Progenitor cell of endocrine pancreas (in vitro differentiated cells): ENCODE data around the gene THRB. TPM values are rescaled to one million over a fixed set of nuclear protein-coding genes. Genes with fewer than 3 reads are reported as not detected.

ENCODE experiments used
- DNase-seq: peaks from one replicate; pipeline ENCODE4 v3.0.0; 2021; ENCODE audit warnings: low spot score; ENCODE audit not compliant: unreplicated experiment
- H3K27ac Mint-ChIP-seq: 2 replicates; pipeline ENCODE4 v1.8.0; 2021; ENCODE audit warnings: mild to moderate bottlenecking, moderate library complexity, mixed read lengths
- H3K27me3 Mint-ChIP-seq: 2 replicates; pipeline ENCODE4 v1.8.0; 2021; ENCODE audit warnings: mixed read lengths
- H3K36me3 Mint-ChIP-seq: 2 replicates; pipeline ENCODE4 v1.8.0; 2022; ENCODE audit warnings: mixed read lengths; ENCODE audit not compliant: insufficient read depth
- H3K4me1 Mint-ChIP-seq: 2 replicates; pipeline ENCODE4 v1.8.0; 2021; ENCODE audit warnings: low read depth, mixed read lengths
- H3K4me3 Mint-ChIP-seq: 2 replicates; pipeline ENCODE4 v1.8.0; 2021; ENCODE audit warnings: low read depth, mild to moderate bottlenecking, moderate library complexity, mixed read lengths
- H3K9me3 Mint-ChIP-seq: 2 replicates; pipeline ENCODE4 v1.8.0; 2021; ENCODE audit warnings: low read depth, mixed read lengths
- CTCF ChIP-seq: fragments of 200-600 bp; sonication (generic); IDR thresholded peaks from one replicate; pipeline ENCODE4 v1.5.0; 2021; ENCODE audit warnings: antibody characterized with exemption, mild to moderate bottlenecking; ENCODE audit not compliant: unreplicated experiment
- total RNA-seq: library from RNA; stranded (reverse); gene quantifications from 2 replicates; pipeline ENCODE4 v1.2.1, GENCODE V29; 2021

Gene THRB
- total RNA-seq, 1 donor from 2014 or later, result 19.7 TPM

- Mint-ChIP-seq H3K27ac (peak overlapping the region; percentile 33), H3K4me1 (peaks cover 8% of the 10 kb centered on the region)
- TF ChIP-seq CTCF, result no peak
Observed at GRCh38 chr3:24272408-24272807, 222.2 kb downstream of the THRB start.

GRCh38 chr3:24271228-24271627, 223.4 kb downstream of the THRB start:
- Mint-ChIP-seq H3K4me3 (no peak overlapping the region), H3K27ac (no peak overlapping the region), H3K9me3 (no peaks in the 10 kb centered on the region), H3K4me1 (peaks cover 8% of the 10 kb centered on the region), H3K27me3 (peaks cover 5% of the 10 kb centered on the region), H3K36me3 (no peaks in the 10 kb centered on the region)
- no peak for DNase-seq
- no peak for TF ChIP-seq CTCF

More at GRCh38 chr3:24272408-24272807, 222.2 kb downstream of the THRB start:
- Mint-ChIP-seq H3K9me3 (no peaks in the 10 kb centered on the region), H3K27me3 (no peaks in the 10 kb centered on the region), H3K4me3 (no peak overlapping the region), H3K36me3 (no peaks in the 10 kb centered on the region)
- DNase-seq, result no peak

- Mint-ChIP-seq H3K9me3 (no peaks in the 10 kb centered on the region), H3K27ac (no peak overlapping the region), H3K4me1 (peaks cover 8% of the 10 kb centered on the region), H3K36me3 (no peaks in the 10 kb centered on the region), H3K27me3 (peaks cover 5% of the 10 kb centered on the region), H3K4me3 (no peak overlapping the region)
- TF ChIP-seq CTCF, result no peak
- no peak for DNase-seq
Observed at GRCh38 chr3:24270744-24271143, 223.9 kb downstream of the THRB start.

GRCh38 chr3:24270204-24270691, 224.4 kb downstream of the THRB start:
- Mint-ChIP-seq H3K36me3 (no peaks in the 10 kb centered on the region), H3K27ac (no peak overlapping the region), H3K9me3 (no peaks in the 10 kb centered on the region), H3K27me3 (peaks cover 5% of the 10 kb centered on the region), H3K4me3 (no peak overlapping the region), H3K4me1 (peaks cover 8% of the 10 kb centered on the region)
- DNase-seq, result no peak
- no peak for TF ChIP-seq CTCF

- peak; percentile 70 for TF ChIP-seq CTCF
- Mint-ChIP-seq H3K27ac (no peak overlapping the region), H3K9me3 (peaks cover 5% of the 10 kb centered on the region), H3K4me1 (no peaks in the 10 kb centered on the region), H3K36me3 (peaks cover 3% of the 10 kb centered on the region), H3K27me3 (peaks cover 5% of the 10 kb centered on the region), H3K4me3 (no peak overlapping the region)
- DNase-seq, result no peak
Observed at GRCh38 chr3:24264748-24265158, 229.9 kb downstream of the THRB start.
